Stimulated activated naive CD8-positive, alpha-beta T cell treated with anti-CD3 and anti-CD28 coated beads, Interleukin-15, Interleukin-2, amounts not matched to agents 100 U/mL and 50 U/mL, for 24 hours (primary cell): Measurements from ENCODE around the gene STXBP6.
"Not testable (repeated sequence)": the region's sequence is repeated elsewhere in the genome, so short reads cannot be mapped to it uniquely, and the experiment has no call there.

Source experiments
- ATAC-seq: fragments of 150-1000 bp; cut with Tn5 transposase; one replicate; pipeline ENCODE4 v1.10.0; 2021
- DNase-seq: peaks from one replicate; pipeline ENCODE4 v3.0.0; 2021

The STXBP6 gene

GRCh38 chr14:24954700-24955037 is 95.3 kb downstream of the STXBP6 start:
- DNase-seq (no peak), ATAC-seq (no peak)

- ATAC-seq (no peak), DNase-seq (no peak)
These were observed 95.8 kb downstream of the STXBP6 start for GRCh38 chr14:24954037-24954699.

GRCh38 chr14:24952851-24953666 is 96.9 kb downstream of the STXBP6 start:
- DNase-seq (no peak), ATAC-seq (no peak)

- DNase-seq (no peak), ATAC-seq (no peak)
These were observed 101.6 kb downstream of the STXBP6 start for GRCh38 chr14:24948261-24948847.

- no peak for DNase-seq
- no peak for ATAC-seq
These were observed 102.8 kb downstream of the STXBP6 start for GRCh38 chr14:24947131-24947530.

- ATAC-seq: no peak
- no peak for DNase-seq
These were observed 105.1 kb downstream of the STXBP6 start for GRCh38 chr14:24944800-24945199.

- ATAC-seq: no peak
These were observed 106.9 kb downstream of the STXBP6 start for GRCh38 chr14:24943024-24943423.

GRCh38 chr14:24941719-24942118 is 108.2 kb downstream of the STXBP6 start:
- ATAC-seq (no peak), DNase-seq (no peak)

More at GRCh38 chr14:24943024-24943423, 106.9 kb downstream of the STXBP6 start:
- DNase-seq: no peak

- ATAC-seq (peak; percentile 36), DNase-seq (no peak)
These were observed 109.6 kb downstream of the STXBP6 start for GRCh38 chr14:24940213-24940783.

GRCh38 chr14:24938593-24938992 is 111.4 kb downstream of the STXBP6 start:
- no peak for ATAC-seq

GRCh38 chr14:24937300-24937699 is 112.6 kb downstream of the STXBP6 start:
- DNase-seq (no peak), ATAC-seq (no peak)

More at GRCh38 chr14:24938593-24938992, 111.4 kb downstream of the STXBP6 start:
- no peak for DNase-seq

GRCh38 chr14:24936773-24937172 is 113.2 kb downstream of the STXBP6 start:
- ATAC-seq, DNase-seq: not testable (repeated sequence)

- DNase-seq: no peak
- no peak for ATAC-seq
These were observed 114.2 kb downstream of the STXBP6 start for GRCh38 chr14:24935796-24936195.

- no peak for ATAC-seq
- no peak for DNase-seq
These were observed 121.5 kb downstream of the STXBP6 start for GRCh38 chr14:24928386-24928900.

- no peak for DNase-seq
- no peak for ATAC-seq
These were observed 122.1 kb downstream of the STXBP6 start for GRCh38 chr14:24927809-24928208.

GRCh38 chr14:24925771-24926374 is 124.1 kb downstream of the STXBP6 start:
- DNase-seq: no peak
- no peak for ATAC-seq

- ATAC-seq: no peak
These were observed 125.4 kb downstream of the STXBP6 start for GRCh38 chr14:24924544-24924943.

GRCh38 chr14:24921903-24922302 is 128.0 kb downstream of the STXBP6 start:
- no peak for ATAC-seq
- DNase-seq: no peak

More at GRCh38 chr14:24924544-24924943, 125.4 kb downstream of the STXBP6 start:
- no peak for DNase-seq

GRCh38 chr14:24920265-24921075 is 129.5 kb downstream of the STXBP6 start:
- ATAC-seq (no peak), DNase-seq (no peak)

- DNase-seq (no peak), ATAC-seq (no peak)
These were observed 131.1 kb downstream of the STXBP6 start for GRCh38 chr14:24918822-24919221.

GRCh38 chr14:24915958-24916595 is 133.9 kb downstream of the STXBP6 start:
- no peak for ATAC-seq
- no peak for DNase-seq
